ENCODE data around the gene NEDD1.

Gene NEDD1, protein sequence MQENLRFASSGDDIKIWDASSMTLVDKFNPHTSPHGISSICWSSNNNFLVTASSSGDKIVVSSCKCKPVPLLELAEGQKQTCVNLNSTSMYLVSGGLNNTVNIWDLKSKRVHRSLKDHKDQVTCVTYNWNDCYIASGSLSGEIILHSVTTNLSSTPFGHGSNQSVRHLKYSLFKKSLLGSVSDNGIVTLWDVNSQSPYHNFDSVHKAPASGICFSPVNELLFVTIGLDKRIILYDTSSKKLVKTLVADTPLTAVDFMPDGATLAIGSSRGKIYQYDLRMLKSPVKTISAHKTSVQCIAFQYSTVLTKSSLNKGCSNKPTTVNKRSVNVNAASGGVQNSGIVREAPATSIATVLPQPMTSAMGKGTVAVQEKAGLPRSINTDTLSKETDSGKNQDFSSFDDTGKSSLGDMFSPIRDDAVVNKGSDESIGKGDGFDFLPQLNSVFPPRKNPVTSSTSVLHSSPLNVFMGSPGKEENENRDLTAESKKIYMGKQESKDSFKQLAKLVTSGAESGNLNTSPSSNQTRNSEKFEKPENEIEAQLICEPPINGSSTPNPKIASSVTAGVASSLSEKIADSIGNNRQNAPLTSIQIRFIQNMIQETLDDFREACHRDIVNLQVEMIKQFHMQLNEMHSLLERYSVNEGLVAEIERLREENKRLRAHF

DNA sequence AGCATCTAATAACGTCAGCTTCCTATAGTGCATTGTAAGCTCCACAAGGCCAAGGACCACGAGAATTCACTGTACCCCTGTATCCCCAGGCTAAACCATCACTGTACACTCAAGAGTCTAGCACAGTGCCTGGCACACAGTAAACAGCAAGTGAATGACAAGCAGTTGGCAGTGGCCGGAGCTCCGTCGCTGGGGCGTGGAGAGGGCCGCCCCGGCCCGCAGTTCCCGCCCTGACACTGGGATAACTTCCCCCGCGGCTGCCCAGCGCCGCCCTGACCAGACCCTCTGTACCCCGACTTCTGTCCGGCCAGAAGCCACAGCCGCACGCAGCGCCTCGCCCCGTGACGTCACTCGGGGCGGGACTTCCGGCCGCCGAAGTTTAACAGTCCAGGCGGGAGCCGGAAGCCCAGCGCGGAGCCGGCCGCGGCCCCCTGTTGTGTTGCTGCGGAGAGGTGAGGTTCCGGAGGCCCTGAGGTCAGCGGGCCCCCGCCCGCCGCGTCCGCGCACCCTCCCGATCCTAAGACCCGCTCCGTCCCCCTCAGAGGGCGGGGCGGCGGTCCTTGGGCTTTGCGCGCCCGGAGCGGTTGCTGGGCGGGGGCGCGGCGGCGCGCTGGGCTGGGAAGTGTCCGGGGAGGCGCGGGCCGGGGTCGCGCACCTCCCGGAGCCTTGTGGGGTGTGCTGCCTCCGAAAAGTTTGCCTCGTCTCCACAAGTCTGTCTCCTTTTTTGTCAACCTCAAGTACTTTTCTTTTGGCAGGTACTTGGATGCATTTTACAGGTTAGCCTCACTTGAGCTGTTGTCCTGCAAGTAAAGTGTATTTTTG, at the start of gene NEDD1:
TSS of gene NEDD1 (plus strand) at position 409 of the 822 bp plus-strand sequence. CDS start 2,503 bp downstream, outside the sequence.
- DNase-seq, result no peak

DNA sequence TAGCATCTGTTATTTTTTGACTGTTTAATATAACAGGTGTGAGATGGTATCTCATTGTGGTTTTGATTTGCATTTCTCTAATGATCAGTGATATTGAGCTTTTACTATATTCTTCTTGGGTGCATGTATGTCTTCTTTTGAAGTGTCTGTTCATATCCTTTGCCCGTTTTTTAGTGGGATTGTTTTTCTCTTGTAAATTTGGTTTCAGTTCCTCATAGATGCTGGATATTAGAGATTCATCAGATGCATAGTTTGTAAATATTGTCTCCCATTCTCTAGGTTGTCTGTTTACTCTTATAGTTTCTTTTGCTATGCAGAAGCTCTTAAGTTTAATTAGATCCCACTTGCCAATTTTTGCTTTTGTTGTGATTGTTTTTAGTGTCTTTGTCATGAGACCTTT, 48.9 kb upstream of the NEDD1 start:
- DNase-seq, result no peak

DNA sequence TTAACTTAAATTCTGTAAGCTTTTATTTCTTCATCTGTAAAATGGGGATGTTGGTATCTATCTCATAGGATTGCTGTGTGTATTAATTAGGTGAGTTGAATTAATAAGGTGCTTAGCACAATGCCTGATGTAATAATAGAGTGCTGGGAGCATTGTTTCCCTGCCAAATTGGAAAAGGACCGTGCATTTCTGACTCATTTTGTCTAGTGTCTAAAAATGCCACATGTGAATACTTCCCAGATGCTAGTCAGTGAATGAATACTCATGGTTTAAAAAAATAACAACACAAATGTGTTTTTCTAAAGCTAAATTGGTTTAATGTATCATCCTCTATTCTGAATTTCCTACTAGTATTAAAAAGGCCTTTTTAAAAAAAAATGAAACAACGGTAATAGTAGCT, 45.4 kb upstream of the NEDD1 start:
- no peak for DNase-seq

DNA sequence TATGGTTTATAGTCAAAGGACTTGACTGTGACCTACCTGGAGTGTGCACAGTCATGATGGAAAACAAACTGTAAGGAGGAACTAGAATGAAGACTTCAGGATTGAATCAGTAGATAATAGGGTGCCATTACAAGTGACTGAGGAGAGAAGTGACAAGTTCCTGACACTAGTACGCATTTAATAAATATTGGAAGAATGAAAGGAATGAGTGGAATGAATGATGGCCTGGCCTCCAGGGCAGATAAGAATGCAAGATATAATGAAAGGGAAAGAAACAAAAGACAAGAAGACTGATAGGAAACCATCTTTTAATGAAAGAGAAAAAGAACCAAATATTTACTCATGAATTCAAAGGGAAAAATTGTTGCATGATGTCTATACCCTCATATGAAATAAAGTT, 44.7 kb upstream of the NEDD1 start:
- no peak for DNase-seq

DNA sequence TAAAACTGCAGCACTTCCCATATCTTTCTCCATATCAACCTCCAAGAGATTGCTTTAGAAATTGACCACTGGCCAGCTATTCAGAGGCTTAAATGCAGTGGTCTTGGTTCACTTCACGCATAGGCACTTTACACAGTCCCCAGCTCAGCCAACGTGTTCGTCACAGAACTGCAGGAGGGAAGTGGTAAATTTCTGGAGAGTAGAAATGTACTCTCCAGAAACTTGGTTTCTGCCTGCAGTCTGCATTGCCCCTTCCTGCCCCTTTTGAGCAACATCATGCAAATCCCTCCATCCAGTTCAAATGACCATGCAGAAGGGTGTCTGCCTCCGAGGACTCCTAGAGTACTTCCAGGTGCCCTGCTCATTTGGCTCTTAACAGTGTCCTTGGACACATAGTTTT, 42.7 kb upstream of the NEDD1 start:
- no peak for DNase-seq

DNA sequence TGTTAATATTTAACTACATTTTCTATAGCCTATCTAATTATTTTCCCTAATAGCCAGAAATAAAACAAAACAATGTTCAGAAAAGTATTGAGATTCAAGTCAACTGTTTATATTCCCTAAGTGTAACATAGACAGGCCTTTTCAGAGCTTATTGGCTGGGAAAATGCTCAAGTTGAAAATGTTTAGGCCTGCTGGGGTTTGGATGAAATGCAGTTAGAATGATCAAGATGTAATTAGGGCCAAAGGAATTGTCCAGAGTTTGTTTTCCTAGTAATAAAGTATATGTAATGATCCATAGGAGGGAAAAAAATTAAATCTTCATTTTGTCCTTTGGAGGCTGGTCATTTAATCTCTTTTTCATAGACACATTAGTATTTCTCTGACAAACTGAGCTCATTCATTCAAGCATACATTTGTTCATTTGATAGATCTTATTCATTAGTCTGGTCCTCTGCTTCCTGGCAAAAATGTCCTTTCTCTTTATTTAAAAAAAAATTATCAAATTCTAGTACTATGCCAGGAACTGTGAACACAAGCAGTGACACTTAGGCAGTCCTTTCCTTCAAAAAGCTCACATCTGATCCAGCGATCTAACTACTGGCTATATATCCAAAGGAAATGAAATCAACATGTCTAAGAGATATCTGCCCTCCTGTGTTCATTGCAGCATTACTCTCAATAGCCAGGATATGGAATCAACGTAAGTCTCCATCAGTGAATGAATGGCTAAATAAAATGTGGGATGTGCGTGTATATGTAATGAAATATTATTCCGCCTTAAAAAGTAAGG, 40.1 kb upstream of the NEDD1 start:
- DNase-seq, result no peak

DNA sequence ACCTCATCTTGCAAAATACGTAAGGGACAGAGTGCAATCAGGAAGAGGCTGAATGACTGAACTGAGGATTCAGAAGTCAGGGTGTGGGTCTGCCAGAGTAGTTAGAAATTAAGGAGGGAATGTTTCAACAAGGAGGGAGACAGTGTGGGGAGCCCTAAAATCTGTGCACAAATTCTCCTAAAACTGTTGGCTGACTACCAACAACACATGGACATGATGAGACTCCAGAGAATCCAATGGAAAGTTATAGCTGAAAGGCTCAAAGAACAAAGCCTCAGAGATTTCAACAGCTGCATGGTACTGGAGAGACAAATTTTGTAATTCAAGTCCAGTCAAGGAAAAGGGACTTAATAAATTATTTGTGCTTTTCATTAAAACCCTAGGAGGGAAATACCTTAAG, 36.1 kb upstream of the NEDD1 start:
- no peak for DNase-seq

DNA sequence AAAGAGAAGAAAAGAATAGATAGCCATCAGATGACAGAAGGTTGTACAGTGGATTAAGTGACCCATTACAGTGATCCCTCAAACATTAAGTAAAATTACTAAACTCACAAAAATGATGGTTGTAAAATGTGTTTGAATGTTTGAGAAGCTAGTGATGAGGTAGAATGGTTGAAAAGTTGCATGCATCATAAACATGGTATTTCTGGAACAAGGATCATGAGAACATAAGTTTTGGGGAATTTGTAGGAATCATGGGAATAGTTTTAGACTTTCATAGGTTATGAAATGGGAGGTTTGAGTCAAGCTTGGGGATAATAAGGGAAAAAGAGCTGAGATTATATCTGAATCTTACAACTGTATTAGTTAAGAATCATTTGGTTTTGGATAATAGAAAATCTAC, 34.1 kb upstream of the NEDD1 start:
- DNase-seq, result no peak

DNA sequence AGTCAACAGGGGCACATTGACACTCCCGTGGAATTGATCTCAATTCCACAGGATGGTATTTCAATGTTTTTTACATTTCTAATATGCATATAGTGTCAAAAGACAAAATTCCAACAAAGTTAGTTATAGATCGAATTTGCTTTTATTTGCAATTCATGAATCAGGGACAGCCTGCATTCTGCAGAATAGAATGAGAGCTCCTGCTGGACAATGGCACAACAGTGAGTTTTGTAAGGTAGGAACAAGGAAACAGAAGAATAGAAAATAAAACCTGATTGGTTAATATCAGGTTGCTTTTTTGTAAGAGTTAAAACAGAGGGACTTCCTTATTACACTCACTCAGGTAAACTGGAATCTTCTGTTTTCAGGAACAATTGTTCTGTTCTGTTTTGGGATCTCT, 32.8 kb upstream of the NEDD1 start:
- no peak for DNase-seq

DNA sequence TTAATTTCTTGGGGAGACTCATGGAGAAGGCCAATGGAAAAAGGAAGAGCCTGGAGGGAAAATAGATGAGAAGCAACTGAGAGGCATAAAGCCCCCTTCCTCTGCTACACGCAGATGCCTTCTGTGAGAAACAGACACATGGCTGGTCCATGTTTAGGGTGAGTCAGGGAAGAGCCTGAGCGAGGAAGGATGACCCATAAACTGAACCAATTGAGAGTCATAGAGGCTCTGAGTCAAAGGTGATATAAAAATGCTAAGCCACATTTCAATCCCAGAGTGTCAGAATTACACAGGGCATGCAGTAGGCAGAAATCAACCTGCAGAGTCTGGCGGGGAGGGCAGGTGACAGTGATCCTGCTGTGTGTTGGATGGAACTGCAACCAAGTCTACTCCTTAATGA, 30.1 kb upstream of the NEDD1 start:
- DNase-seq, result no peak

DNA sequence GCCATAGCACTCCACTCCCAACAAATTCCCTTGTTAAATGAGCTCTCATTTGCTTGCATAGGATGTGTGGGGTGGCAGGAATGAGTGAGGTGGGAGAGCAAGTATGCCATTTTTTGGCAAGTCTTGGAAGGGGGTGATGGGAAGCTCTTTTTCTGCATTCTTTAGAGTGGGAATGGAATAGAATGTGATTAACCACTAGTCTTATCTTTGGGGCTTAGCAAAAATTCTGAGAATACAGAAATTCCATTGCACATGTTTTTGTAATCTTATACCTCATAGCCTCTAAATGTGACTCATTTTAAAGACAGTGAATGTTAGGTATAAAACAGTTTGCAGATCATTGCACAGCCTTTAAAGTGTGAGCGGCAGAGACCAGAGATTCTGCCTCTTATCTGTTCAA, 28.4 kb upstream of the NEDD1 start:
- DNase-seq, result no peak

DNA sequence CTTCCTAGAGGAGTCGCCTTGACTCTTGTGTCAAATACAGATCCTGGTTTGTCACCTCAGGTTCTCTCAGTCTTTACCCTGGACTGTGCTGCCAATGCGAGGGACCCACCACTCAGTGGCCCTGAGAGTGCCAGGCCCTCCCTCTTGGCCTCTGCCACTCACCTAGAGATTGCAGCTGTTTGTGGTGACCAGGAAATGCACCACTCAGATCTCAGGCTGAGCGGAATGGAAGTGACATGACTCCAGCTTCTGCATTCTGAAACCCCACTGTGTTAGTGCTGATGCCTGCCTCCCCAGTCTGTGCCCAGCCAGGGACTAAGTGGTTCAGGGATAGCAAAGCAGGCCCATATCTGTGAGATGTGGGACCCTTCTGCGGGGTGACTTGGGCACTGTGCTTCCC, 27.8 kb upstream of the NEDD1 start:
- no peak for DNase-seq

DNA sequence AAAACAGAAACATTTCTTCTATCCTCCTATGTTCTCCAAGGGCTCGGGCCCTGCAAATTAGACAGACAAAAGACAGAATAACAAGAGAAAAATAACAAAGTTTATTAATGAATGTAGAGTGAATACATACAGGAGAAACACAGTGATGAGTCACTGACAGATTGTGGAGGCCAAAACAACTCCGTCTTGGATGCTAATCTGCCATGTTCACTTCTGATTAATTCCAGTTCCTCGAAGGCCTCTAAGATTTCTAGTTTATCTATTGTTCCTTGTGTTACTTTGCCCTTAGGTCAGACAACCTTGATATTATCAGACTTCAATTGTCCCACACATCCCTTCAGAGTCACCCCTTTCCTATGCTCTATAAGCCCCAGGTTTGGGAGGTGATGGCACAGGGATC, 26.8 kb upstream of the NEDD1 start:
- DNase-seq, result no peak

DNA sequence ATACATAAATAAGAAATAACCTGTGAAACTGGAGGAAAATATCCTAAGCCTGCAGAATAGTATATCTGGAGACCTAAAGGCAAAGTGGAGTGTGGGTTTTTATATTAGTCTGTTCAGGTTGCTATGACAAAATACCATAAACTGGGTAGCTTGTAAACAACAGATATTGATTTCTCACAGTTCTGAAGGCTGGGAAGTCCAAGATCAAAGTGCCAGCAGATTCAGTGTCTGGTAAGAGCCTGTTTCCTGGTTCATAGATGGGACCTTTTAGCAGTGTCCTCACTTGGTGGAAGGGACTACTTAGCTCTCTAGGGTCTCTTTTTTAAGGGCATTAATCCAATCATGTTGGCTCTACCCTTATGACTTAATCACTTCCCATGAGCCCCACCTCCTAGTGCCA, 25.4 kb upstream of the NEDD1 start:
- no peak for DNase-seq

DNA sequence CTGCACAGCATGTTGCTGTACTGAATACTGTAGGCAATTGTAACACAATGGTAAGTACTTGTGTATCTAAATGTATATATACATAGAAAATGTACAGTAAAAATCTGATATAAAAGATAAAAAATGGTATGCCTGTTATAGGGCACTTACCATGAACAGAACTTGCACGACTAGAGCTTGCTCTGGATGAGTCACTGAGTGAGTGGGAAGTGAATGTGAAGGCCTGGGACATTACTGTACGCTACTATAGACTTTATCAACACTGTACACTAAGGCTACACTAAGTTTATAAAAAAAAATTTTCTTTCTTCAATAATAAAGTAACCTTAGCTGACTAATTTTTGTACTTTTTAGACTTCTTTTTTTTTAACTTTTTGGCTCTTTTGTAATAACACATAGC, 24.2 kb upstream of the NEDD1 start:
- no peak for DNase-seq

DNA sequence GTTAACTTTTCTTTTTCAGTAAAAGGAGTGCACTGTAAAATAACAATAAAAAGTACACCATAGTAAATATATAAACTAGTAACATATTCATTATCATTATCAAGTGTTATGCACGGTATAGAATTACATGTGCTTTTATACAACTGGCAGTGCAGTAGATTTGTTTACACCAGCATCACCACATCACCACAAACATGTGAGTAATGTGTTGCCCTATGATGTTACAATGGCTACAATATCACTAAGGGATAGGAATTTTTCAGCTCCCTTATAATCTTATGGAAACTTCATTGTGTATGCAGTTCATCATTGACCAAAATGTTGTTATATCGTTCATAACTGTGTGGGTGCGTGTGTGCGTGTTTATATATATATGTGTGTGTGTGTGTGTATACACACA, 23.5 kb upstream of the NEDD1 start:
- no peak for DNase-seq

DNA sequence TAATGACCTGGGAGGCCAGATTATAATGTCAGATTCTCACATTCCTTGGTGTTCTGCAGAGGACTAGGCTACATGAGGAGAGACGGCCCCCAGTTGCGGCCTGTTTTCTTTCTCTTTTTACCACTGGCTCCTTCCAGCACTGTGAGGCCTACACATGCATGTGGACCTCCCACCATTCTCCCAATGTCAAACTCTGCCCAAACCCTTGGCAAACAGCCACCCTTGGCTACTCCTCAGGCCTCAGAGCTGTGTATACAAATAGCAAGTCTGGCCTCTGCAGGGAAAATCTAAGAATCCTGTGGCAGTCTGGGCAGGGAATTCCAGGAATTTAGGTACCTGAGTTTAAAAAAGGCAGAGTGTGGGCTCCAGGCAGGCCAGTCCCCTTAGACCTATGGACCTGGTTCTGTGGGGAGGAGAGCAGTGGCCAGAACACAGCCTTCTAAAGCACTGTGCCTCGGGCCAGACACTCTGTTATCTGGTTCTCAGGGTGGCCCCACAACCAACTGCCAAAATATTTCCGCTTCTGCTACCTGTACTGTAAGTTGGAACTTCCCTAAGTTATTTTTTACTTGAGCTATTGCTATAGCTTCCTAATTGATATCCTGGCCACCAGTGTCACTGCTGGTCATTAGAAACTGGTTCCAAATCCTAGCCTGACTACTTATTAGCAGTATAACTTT, 19.9 kb upstream of the NEDD1 start:
- DNase-seq, result no peak

DNA sequence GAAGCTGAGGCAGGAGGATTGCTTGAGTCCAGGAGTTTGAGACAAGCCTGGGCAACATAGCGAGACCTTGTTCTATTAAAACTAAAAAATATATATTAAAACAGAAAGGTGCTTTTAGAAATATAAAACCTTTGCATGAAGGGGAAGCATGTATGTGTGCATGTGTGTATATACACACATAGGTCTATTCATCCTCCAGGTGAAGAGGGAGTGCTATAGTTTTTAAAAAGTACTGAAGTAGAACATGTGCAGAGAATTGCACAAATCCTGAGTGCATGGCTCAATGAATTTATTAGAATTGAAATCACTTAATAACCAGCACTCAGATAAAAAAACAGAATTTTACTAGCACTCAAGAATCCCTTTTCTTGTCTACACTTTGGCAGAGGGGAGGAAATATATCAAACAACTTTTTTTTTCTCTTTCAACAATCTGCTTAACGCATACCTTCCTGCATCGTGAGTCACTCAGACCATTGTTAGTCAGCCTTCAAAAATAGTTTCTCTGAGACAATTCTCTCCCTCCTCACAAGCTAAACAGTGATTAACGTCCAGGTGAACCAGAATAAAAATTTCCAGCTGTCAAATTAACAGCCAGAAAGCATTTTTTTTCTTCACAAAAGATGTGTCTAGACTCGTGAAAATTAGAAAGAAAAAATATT, 17.7 kb upstream of the NEDD1 start:
- DNase-seq, result no peak

DNA sequence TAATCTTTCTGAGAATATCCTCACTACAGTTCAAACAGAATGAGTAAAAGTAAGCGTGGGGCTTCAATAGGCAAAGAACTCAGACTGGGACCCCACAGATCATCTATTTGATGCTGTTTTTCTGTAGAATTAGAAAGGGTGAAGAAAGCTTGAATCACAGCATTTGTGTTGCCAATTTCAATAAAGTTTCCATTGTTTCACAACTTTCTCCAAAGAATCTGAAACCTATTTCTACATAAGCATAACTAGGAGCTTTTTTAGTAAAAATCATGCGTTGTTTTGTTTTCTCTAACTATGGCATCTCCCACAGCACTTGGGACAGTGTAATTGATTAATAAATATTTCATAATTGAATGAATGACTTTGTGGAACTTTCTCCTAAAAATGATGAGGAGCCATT, 16.7 kb upstream of the NEDD1 start:
- no peak for DNase-seq

DNA sequence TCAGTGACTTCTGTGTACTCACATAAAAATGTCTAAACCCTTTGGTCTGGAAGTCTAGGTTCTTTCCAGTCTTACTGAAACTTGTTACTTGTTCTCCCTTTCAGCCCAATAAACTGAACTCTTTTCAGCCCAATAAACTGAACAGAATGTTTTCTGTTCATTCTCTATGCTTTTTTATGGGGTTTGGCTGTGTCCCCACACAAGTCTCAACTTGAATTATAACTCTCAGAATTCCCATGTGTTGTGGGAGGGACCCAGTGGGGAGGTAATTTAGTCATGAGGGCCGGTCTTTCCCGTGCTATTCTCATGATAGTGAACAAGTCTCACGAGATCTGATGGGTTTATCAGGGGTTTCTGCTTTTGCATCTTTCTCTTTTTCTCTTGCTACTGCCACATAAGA, 15.0 kb upstream of the NEDD1 start:
- no peak for DNase-seq

DNA sequence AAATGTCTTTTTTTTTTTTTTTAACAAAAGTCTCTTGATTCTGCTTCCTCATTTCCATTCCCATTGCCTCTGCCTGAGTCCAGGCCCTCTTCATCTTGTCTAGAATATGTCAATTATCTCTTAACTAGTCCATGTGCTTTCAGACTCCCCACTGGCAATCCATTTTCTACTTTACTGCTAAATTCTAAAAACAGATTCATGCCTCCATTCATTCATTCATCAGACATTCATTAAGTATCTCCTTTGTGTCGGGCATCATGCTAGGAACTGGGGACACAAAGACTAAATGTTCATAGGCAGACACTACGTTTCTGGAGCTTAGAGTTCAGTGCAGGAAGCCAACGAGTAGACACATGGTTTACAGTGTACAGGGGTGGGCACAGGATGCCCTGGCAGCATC, 9.6 kb upstream of the NEDD1 start:
- no peak for DNase-seq

DNA sequence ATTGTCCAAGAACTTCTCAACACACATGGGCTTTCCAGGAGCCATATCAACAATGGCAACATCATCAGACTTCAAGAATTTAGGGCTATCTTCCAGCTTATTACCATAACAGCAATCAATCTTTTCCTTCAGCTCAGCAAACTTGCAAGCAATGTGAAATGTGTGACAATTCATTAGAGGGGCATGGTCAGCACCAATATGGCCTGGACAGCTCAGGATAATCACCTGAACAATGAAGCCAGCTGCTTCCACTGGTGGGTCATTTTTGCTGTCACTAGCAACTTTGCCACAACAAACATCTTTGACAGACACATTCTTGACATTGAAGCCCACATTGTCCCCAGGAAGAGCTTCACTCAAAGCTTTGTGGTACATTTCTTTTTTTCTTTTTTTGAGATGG, 5.9 kb upstream of the NEDD1 start:
- DNase-seq, result no peak

Measured in NCI-H1436 treated with DMSO at 0.1 percent for 48 hours (cell line).